GM11168 (cell line): Measurements from ENCODE around the gene SRRT.

Source experiments
- in situ Hi-C: fragments of 300-500 bp; cut with MboI; formaldehyde crosslinking; loops from one replicate; pipeline ENCODE4 v1.12.0; 2022; ENCODE audit warnings: low sequenced_read_pairs; ENCODE audit not compliant: unreplicated experiment

Gene SRRT

DNA sequence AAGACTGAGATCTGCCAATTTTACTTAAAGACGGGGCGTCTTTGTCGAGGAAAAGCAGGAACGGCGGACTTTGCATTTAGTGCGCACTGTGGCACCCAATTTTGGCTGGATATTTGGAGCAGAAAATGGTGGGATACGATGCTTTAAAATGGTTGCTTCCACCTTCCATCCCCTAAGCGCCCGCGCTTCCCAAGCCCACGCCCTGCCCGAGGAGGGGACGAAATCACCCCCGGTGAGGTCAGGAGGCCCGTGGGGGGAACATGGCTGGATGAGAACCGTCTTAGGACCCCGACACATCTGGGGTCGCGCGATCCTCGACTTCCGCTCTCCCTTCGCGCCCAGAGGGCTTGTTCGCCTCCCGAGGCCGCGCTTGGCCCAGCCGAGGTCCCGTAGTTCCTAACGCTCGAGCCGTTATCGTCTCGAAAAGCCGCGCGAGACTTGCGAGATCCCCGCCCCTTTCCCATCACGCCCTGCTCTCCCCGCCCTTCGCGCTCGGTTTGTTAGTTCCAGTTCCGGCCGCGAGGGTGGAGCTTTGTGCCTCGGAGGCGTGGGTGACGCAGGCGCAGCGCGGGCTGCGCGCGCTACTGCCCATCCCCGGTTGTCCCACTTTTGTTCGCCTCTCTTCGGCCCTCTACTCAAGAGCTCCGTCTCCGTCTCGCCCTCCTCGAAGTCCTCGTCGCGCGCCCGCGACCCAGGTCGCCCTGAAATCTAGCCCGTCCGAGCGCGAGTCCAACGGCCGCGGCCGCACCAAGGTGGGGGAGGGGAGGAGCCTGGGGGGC, at the start of gene SRRT:
TSS of gene SRRT (plus strand) at position 527 of the 779 bp plus-strand sequence. CDS start 488 bp downstream, outside the sequence.
- in situ Hi-C loops, result no loop called here

DNA sequence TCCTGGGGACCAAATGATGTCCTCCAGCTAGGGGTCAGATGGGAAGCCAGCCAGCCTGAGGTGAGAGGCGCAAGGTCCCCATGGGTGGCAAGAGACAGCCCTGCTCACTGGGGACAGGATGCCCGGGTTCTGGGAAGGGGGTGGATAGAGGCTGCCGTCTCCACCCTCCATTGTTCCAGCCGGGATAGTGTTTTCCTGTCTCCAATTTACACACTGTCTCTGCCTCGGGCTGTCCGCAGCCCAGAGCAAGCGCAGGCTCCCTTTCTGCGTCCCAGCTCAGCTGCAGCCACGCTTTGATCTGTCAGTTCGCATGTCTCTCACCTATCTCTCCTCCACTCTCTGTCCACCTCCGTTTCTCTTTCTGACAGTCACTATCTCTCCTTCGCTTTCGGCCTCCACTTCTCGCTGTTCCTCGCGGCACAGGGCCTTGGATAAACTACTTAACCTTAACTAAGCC, 49.7 kb upstream of the SRRT start:
- in situ Hi-C loops, result no loop called here

- in situ Hi-C loops, result no loop called here
These were observed 49.0 kb upstream of the SRRT start for GRCh38 chr7:100825751-100826513.

GRCh38 chr7:100826514-100827329, 48.2 kb upstream of the SRRT start:
- in situ Hi-C loops, result no loop called here

GRCh38 chr7:100827330-100828226, 47.3 kb upstream of the SRRT start, which contains the start of gene EPHB4:
TSS of gene EPHB4 (minus strand) at chr7:100827523. CDS start at chr7:100827030, 493 bp downstream.
- in situ Hi-C loops, result no loop called here

DNA sequence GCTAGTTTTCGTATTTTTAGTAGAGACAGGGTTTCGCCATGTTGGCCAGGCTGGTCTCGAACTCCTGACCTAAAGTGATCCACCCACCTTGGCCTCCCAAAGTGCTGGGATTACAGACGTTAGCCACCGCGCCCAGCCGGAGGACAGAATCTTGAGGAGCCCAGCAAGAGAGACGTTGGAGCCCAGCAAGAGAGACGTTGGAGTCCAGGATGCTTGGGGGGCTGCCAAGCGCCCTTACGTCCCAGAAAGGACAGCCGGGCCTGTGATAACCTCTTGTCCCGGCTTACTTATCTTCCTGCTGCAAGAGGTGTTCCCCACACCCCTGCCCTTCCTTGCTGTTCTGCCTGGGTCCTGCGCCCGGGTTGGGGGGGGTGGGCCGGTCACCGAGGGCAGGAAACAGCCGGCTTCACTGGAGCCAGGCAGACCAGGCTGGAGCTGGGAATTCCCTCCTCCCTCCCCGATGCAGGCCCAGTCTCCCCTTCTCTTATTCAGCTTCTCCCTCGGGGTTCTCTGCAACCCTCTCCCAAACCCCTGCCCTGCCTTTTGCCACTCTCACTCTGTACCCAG, 45.7 kb upstream of the SRRT start:
- in situ Hi-C loops, result no loop called here

DNA sequence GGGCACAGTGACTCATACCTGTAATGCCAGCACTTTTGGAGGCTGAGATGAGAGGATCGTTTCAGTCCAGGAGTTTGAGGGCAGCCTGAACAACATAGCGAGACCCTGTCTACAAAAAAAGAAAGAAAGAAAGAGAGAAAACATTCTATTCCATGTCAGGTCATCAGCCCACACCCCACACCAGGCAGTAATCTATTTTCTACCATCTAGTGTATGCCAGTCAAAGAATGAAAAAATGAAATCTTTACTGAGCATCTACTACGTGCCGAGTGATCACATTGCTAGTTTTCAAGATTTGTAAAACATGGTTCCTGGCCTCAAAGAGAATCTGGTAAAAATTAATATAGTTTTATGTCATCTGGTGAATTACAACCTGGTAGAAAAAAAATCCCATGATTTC, 44.5 kb upstream of the SRRT start:
- in situ Hi-C loops, result no loop called here

GRCh38 chr7:100832281-100832633, 42.6 kb upstream of the SRRT start:
- in situ Hi-C loops, result no loop called here

DNA sequence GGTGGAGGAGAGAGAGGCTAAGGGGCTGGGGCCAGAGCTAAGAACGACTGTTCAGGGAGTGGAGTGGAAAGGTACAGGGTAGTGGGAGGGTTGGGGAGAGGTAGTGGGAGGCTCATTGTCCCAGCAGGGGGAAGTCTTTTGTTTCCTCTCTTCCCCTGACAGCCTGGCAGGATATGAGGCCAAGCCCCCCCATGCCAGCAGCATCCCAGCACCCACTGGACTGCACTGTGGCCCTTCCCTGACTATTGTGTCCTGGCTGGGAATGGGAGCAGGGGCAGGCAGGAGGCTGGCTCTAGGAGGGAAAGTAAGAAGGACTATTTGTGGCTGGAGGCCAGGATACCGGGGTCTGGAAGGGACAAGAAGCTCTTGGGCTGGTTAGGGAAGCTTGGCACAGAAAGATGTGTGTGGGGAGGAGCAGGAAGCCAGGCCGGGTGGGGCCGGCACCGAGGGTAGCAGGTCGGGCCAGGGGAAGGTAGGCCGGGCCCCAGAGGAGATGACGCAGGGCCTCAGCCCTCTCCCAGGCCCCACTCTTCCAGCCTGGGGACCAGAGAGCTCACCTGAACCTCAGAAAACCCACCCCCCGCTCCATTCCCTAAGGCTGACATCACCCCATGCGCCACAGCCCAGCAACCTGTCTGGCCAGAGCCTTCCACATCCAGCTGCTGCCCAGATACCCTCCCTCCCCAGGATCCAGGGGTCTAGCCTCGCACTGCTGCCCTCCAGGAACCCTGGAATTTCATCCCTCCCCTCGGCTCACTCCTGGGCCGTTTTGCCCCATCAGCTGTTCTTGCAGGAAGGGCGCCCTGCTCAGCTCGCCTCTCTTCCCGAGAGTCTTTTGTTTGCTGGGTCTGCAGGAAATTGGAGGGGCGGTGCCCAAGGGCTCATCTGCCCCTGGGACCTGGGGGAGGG, 38.7 kb upstream of the SRRT start:
- in situ Hi-C loops, result no loop called here

DNA sequence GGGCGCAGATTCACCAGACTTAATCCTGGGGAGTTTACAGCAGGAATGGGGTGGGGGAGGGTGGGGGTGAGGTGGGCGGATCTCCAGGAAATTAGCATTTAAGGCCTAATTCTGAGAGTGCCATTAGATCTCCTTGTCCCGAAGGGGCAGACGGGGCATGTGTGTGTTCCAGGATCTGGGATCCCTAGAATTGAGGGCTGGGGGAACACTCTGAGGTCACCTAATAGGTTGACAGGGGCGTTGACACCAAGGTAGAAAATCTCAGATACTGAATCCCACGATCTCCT, 38.1 kb upstream of the SRRT start:
- in situ Hi-C loops, result no loop called here

GRCh38 chr7:100837099-100837836, 37.6 kb upstream of the SRRT start:
- in situ Hi-C loops, result no loop called here

GRCh38 chr7:100839361-100839760, 35.5 kb upstream of the SRRT start:
- in situ Hi-C loops, result no loop called here

- in situ Hi-C loops, result no loop called here
These were observed 34.3 kb upstream of the SRRT start for GRCh38 chr7:100840470-100841100.

- in situ Hi-C loops, result no loop called here
These were observed 27.5 kb upstream of the SRRT start for GRCh38 chr7:100847360-100847759.

GRCh38 chr7:100852048-100852872, 22.6 kb upstream of the SRRT start, which contains the start of gene SLC12A9:
TSS of gene SLC12A9 (plus strand) at chr7:100852713. CDS start at chr7:100854198, 1,485 bp downstream.
- in situ Hi-C loops, result no loop called here

GRCh38 chr7:100854146-100854895, 20.6 kb upstream of the SRRT start:
- in situ Hi-C loops, result no loop called here
